Measurements from ENCODE around the gene LRRC23.

DNA sequence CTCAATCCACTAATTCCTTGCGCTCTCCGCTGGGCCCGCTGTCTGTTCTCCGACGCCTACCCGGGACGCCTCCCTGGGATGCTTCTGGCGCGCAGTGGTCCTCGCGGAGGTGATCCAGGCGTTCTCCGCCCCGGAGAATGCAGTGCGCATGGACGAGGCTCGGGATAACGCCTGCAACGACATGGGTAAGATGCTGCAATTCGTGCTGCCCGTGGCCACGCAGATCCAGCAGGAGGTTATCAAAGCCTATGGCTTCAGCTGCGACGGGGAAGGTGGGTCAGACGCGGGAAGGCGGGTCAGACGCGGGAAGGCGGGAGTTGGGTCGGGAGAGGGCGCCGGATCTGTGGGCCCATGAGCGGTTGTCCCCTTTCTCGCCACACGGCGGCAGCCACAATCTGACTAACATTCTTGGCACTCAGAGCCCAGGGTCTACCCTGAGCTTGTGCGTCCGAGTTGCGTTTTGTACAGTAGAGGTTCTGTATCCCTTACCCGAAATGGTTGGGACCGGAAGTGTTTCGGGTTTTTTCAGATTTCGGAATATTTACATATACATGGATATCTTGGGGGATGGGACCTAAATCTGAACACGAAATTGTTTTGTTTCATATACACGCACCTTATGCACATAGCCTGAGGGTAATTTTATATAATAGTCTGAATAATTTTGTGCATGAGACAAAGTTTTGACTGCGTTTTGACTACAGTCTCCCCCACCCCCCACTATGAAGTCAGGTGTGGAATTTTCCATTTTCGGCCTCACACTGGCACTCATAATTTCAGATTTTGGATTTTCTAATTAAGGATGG, 40.0 kb downstream of the LRRC23 start:
- peak; percentile 20 to 79 for TF ChIP-seq POLR2A (IDR thresholded peaks at IDR 0.05)
- TF ChIP-seq CTCF (IDR thresholded peaks at IDR 0.05), result peak; percentile 64 to 98 (median 88)

Measured in thyroid gland (tissue), 4 donors.